ENCODE data around the gene IQGAP2.

DNA sequence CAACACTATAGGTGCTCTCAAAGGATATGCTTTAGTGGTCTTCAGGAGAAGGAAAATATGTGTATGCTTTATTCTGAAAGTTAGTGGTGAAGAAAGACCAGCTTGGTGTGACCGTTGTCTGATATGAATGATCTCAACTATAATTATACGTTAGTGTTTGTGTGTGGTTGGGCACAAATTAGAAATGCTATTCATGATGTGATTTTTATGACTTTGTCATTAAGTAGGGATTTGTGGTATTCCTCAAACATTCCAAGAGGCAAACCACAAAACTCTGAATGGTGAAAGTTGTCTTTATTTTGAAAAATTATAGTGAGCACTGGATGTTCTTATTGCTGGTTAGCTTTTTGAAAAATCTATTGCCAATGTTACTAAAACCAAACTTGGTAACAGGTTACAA, 306.7 kb downstream of the IQGAP2 start:
- TF ChIP-seq, protein P1, sequence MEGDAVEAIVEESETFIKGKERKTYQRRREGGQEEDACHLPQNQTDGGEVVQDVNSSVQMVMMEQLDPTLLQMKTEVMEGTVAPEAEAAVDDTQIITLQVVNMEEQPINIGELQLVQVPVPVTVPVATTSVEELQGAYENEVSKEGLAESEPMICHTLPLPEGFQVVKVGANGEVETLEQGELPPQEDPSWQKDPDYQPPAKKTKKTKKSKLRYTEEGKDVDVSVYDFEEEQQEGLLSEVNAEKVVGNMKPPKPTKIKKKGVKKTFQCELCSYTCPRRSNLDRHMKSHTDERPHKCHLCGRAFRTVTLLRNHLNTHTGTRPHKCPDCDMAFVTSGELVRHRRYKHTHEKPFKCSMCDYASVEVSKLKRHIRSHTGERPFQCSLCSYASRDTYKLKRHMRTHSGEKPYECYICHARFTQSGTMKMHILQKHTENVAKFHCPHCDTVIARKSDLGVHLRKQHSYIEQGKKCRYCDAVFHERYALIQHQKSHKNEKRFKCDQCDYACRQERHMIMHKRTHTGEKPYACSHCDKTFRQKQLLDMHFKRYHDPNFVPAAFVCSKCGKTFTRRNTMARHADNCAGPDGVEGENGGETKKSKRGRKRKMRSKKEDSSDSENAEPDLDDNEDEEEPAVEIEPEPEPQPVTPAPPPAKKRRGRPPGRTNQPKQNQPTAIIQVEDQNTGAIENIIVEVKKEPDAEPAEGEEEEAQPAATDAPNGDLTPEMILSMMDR (conservative IDR thresholded peaks at IDR 0.05): no peak
- no peak for TF ChIP-seq EZH2 (IDR thresholded peaks at IDR 0.05; ENCODE audit: low read depth)
